NCI-H128 (cell line): ENCODE results near the gene PIGX.
A peak's percentile ranks its signal among the peaks of the same experiment; 100 is the strongest.
"Not testable (repeated sequence)": the region's sequence is repeated elsewhere in the genome, so short reads cannot be mapped to it uniquely, and the experiment has no call there.

Source experiments
- DNase-seq: peaks from one replicate; lab custom pipeline; 2025; ENCODE audit not compliant: unreplicated experiment; lab: John Stamatoyannopoulos, UW

PIGX gene

DNA sequence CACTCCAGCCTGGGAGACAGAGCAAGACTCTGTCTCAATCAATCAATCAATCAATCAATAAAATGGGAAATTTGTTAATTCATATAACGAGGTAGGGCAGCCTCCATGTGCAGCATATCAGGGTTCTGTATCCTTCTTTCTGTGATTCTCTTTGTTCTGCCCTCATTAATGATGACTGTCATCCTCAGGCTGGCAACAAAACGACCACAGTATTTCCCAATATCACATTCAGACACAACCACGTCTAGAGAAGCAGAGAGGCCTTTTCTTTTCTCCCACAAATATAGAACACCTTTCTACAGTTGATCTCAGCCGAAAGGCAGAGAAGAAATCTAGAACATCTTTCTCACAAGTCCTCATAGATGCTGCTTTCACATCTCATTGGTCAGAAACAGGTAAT is 11.4 kb upstream of the PIGX start:
- no peak for DNase-seq

DNA sequence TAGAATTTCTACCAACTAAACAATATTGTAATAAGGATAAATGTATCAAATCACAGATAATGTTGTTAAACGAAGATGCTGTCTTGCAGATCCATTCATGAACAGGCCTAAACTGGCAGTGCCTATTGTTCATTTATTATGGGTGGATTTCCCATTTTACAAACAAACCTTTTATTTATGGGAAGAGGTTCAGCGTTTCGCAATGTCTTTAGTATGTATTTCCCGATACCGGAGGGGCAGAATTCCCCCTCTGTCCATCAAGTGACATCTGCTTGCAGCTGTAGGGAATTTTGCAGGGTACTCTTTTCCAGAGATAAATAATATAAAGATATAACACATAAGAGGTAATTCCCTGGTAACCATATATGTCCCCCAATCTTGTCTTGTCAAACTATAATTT is 5.8 kb upstream of the PIGX start:
- DNase-seq, result no peak

DNA sequence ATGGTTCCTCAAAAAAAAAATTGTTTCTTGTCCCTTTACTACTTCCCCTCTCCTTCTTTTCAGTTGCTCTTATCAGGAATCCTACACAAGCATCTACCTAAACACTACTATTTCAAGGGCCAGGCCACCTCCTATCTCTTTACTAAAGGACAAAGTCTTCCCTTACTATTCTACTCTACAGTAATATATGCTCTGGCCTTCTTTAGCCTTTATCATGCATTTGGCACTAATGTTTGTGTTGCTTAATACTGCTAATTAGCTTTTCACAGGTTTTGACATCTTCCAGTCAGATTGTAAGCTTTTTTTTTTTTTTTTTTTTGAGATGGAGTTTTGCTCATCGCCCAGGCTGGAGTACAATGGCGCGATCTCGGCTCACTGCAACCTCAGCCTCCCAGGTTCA is 5.4 kb upstream of the PIGX start:
- DNase-seq, result no peak

DNA sequence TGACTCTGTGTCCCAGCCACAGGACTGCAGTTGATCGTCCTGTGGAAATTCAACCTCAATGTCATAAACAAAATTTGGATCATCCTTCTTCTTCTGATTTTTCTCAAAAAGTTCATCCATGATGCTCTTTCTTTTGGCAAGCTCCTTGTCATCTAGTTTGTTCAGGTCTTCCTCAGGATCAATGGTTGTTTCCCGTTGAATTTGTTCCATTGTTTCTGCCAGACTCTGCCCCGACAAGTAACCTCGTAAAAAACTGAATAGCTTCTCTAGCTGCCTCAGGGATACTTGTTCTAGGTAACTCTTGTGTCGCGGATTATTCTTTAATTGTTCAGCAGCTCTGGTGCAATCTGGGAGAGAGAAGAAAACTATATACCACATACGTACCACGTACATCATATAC is 4.6 kb upstream of the PIGX start:
- no peak for DNase-seq

DNA sequence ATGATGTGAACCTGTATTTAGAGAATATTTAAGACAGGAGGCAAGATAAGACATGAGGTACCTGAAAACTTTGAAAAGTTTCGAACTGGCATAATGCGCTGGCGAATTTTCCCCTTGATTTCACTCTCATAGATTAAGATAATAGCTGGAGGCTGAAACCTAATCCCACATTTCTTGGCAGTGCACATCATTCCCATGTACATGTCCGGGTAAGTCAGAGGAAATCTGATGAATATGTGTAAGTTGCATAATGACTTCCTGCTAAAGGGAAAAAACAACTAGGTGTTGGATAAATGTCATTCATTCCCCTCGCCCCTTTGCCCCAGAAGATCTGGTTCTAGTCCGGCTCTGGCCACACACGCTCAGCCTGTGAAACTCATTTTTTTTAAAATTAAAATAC is 3.7 kb upstream of the PIGX start:
- no peak for DNase-seq

DNA sequence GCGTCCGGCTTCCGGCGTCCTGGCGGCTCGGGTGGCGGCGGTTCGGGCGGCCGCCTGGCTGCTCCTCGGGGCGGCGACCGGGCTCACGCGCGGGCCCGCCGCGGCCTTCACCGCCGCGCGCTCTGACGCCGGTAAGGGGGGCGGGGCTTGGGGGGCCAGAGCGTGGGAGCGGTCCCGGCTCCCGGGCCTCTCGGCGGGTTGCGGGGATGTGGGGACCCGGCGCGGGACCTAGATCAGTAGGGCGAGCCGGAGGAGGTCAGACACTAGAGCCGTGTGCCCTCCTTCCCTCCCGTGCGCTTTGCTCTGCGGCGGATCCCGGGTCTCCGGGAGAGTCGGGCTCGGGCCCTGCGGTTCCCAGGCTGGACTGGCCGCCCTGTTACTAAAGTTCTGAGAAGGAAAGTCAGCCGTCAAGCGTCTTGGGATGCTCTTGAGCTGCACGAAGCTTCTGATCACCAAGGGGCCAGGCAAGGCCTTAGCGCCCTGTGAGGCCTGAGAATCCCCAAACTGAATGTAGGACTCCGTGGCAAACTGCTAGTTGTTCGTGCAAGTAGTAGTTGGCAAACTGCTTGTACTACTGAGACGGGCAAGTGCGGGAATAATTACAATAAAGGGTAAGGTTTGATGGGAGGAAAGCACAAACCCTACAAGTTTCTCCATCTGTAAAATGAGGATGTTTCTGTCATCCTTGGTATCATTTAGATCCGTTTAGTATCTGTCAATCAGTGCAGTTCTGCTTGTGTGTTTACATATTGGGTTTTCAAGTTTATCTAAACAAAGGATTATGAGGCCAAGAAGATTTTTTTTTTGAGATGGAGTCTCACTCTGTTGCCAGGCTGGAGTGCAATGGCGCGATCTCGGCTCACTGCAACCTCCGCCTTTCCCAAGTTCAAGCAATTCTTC is 587 bp downstream of the PIGX start:
- no peak for DNase-seq

DNA sequence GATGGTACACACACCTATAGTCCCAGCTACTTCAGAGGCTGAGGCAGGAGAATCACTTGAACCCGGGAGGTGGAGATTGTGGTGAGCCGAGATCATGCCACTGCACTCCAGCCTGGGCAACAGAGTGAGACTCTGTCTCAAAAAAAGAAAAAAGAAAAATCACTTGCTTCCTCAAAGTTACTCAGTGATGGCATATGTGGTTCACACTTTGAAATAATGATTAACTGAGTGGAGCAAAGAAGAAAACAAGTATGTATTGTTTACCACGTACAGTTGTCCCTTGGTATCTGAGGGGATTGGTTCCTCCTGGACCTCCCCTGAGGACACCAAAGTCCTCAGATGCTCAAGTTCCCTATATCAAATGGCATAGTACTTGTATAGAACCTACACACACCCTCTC is 5.0 kb downstream of the PIGX start:
- not testable (repeated sequence) for DNase-seq

DNA sequence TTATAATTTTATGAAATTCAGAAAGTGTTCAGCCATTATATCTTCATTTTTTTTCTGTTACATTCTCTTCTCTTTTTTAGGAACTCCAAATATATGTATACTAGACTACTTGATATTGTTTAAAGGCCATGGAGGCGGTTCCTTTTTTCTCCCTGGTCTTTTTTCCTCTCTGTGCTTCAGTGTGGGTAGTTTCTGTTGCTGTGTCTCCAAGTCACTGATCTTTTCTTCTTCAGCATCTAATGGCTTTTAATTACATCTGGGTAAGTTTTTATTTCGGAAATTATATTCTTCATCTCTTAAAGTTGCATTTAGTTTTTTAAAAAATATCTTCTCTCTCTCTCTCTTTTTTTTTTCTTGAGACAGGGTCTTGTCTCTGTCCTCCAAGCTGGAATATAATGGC is 8.9 kb downstream of the PIGX start:
- DNase-seq, result no peak

DNA sequence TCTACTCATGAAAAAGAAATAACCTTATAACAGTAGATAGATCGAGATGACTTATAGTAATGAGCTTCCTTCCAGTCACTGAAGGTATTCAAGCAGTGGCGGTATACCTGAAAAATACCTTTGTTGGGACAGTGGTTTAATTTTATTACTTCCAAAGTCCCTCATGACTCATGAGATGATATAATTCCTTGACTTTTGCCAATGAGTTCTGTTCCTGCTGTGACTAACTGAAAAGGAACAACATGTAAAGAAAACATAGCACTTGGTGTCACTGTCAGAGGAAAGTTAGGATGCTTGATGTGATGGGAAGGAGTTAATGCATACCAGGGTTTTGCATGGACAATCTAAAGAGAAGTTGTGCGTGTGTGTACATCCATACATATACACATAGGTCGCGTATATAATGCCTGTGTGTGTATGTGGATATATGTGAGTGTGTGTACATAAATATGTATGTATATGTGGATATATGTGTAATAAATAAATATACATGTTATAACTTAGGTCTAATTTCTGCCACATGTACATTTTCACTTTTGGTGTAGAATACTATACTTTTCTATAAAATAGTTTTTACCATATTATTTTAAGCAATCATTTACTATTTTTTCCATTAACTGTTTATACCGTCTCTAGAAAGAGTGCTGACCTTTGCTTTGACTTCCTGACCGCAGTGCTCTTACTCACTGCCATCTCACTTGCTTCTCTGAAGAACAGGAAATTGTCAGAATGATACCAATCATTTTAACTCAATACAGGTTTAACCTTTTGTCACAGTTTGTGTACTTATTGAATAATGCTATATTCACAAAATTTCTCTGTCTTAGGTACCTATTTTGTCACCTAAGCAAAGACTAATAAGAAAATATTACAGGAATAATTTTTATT is 14.9 kb downstream of the PIGX start:
- no peak for DNase-seq

DNA sequence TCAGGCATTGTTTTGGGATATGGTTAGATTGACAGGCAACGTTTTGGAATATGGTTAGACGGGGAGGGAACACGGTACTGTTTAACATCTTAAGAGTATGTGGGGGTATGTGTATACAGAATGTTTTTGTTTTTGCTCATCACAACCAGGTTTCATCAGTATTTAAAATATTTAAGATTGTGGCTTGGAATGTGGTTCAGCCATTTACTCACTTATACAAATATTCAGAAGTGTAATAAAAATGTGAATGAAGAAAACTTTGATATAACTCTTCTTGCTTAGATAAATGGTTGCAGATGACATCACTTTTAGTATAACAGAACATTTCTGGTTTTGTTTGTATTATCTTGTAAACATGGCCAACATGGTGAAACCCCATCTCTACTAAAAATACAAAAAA is 23.6 kb downstream of the PIGX start:
- DNase-seq, result no peak

DNA sequence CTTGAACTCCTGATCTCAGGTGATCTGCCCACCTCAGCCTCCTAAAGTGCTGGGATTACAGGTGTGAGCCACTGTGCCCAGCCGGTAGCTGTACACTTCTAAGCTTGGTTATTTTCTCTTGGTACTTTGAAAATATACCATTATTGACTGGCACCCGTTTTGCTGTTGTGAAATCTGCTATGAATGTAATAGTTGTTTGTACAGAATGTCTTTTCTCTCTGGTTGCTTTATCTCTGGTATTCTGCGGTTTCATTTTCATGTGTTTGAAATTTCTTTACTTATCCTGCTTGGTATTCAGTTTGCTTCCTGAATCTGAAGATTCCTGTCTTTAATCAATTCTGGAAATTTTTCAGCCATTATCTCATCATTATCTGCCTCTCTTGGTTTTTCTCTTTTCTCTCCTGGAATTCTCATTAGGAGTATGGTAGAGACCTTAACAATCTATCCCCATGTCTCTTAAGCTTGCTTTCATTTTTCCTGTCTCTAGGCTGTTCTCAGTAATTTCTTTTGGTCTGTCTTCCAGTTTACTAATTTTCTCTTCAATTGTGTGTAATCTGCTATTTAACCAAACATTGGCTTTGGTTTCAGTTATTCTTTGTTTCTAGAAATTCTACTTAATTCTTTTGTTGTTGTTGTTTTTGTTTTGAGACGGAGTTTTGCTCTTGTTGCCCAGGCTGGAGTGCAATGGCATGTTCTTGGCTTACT is 24.6 kb downstream of the PIGX start:
- DNase-seq, result no peak

DNA sequence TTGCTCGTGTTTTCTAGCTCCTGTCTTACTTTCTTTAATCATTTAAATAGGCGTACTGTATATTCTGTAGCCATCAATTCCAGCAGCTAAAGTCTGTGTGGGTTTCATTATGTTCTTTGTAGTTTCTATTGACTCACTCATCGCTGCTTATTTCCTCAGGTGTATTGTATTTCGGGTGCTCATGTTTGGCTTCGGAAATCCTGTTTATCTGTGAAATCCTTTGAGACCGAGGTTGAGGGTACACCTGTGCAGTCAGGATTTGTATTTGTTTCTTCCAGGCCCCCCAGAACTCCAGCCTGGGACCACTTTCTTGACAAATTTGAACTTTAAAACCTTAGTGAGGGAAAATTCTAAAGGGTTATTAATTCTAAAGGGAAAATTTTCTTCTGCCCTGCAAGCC is 25.5 kb downstream of the PIGX start:
- no peak for DNase-seq

DNA sequence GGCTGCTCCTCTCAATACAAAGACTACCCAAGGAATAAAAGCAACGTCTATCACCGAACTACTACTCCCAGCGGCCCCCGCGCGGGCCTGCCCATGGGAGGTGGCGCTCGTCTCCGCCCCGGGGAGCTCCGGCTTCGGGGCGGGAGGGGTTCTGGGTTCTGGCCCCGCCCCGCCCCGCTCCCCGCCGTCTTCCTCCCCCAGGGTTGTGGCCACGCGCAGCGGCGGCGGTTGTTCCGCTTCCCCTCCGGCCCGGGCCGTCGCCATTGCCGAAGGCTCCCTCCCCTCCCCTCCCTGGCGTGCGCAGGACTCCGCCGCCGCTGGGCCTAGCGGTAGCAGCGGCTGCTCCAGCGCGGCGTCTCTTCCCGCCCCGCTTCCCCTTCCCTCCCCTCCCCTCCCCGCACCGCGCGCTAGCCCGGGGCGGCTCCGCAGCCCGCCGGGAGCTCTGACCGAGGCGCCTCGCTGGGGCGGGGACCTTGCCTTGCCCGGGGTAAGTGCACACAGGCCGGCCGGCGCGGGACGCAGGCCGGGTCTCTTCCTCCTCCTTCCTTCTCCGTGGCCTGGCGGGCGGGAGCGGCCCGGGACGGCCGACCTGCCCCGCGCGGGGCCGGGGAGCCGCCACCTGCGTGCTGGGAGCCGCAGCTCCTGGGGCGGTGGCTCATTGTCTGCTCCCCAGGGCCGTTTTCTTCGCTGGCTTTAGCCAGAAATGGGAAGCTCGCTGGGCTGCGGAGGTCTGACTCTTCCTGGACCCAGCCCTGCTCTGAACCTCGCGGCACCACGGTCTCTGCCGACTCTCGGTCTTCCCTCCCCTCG is 27.7 kb downstream of the PIGX start, which contains the start of gene PAK2:
PAK2 (plus strand) TSS at position 187 of the 810 bp plus-strand sequence. CDS start 42,790 bp downstream, outside the sequence.
- peak; percentile 71 for DNase-seq

DNA sequence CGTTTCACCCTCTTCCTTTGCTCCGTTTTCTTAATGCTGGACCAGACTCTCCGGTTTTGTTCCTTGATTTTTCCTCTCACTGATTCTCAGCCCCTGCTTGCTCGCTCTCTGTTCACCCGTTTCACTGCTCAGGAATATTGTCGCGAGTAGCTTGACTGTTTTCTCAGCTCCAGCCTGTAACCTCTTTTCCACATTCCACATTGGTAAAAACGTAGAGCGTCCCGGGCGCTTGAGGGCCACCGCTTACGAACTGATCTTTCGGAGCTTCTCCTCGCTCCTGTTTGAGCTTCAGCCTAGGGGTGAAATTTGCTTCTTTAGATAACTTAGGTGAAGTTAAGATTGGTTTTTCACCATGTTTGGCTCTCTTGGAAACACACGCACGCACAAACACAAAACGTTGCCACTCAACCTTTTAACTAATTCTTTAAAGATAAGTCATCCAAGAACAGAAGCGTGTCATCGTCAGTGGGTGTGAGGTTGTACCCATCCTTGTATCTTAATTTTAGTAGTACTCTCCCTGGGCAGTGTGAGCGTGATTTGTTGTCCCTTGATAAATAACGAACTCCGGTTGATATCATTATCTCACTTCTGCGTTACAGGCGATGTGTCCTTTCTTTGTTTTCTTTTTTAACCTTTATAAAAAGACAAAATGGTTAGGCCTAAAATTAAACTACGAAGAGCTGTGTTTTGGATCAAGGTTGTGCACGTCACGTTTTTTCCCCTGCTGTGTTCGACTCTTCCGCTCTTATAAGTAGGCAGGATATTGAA is 28.5 kb downstream of the PIGX start:
- no peak for DNase-seq

DNA sequence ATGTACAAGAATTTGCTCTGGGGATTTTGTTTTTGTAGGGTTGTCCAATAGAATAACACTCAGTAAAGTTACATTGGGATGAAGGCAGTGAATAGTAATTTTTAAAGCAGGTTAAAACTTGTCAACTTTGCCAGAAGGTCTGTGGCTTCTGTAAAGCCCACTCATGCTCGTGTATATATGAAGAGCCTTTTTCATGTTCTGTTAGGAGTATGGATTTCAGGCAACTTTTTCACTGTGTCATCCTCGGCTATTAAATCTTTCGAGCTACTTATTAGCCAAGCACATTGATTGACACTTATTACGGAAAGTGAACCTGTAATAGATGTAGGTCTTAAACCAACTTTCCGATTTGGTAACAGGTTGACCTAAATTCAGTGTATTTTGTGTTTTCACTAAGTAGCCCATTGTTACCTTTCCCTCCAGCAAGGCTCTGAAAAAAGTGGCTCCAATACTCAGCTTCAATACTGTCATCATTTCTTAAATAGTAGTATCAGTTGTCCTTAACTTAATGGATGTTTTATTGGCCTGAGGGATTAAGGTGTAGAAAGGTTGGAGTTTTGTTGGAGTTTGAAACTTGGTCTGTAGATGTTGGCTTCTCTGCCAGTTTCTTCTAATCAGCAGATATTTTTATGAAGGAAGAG is 29.2 kb downstream of the PIGX start:
- DNase-seq, result no peak

DNA sequence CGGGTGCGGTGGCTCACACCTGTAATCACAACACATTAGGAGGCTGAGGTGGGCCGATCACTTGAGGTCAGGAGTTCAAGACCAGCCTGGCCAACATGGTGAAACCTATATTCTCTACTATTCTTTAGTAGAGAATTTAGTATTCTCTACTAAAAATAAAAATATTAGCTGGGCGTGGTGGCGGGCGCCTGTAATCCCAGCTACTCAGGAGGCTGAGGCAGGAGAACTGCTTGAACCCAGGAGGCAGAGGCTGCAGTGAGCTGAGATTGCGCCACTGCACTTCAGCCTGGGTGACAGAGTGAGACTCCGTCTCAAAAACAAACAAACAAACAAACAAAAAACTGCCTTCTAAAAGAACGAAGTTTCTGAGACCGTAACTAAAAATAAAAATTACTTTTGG is 31.4 kb downstream of the PIGX start:
- not testable (repeated sequence) for DNase-seq

DNA sequence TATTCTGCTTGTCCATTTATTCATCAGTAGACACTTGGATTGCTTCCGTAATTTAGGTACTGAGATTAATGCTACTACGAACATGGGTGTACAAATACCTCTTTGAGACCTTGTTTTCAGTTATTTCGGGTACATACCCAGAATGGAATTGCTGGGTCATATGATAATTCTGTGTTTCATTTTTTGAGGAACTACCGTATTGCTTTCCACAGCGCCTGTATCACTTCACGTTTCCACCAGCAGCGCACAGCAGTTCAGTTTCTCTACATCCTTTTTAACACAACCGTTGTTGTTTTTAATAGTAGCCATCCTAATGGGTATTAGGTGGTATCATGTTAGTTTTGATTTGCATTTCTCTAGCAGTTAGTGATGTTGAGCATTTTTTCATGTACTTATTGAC is 36.9 kb downstream of the PIGX start:
- DNase-seq, result no peak

DNA sequence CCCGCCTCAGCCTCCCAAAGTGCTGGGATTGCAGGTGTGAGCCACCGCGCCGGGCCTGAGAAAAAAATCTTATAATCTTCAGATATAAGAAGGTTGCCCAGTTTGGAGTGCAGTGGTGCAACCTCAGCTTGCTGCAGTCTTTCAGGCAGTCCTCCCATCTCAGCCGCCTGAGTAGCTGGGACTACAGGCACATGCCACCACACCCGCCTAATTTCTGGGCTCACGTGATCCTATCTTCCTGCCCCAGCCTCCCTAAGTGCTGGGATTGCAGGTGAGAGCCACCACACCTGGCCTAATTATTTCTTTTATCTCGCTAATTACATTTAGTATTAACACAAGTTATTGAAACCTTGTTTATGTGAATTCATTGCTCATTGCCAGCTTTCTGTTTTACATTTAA is 41.0 kb downstream of the PIGX start:
- no peak for DNase-seq
